Right forelimb (tissue), 1 donor: ENCODE results near the gene TNFSF13.
"Not testable (repeated sequence)": the region's sequence is repeated elsewhere in the genome, so short reads cannot be mapped to it uniquely, and the experiment has no call there.

ENCODE experiments used
- DNase-seq: peaks from one replicate; pipeline ENCODE4 v3.0.0-alpha.2; 2018

Gene TNFSF13

DNA sequence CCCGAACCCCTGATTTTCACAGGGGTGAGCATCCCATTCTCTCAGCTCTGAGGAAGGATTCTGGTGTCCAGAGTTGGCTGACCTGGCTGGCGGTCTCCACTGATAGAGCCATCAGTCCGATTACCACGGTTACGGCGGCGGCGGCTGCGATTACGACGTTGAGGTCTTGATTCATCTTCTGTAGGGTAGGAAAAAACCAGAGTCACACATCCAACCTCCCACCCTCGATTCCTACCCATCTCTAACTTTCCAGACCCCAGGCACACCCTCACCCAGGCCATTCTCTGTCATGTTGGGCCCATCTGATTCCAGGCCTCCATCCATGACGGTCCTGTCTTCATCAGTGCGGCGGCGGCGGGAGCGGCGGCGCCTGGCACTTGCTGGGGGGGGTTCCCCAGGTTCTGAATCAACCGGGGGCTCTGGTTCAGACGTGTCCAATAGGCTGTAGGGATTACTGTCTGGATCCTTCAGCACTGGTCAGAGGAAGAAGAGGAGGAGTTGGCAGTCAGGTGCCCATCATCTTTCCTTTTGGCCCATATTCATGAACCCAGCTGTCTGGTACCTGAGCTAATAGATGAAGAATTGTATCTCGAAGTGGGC, 34.0 kb downstream of the TNFSF13 start:
- peak; percentile 38 for DNase-seq

DNA sequence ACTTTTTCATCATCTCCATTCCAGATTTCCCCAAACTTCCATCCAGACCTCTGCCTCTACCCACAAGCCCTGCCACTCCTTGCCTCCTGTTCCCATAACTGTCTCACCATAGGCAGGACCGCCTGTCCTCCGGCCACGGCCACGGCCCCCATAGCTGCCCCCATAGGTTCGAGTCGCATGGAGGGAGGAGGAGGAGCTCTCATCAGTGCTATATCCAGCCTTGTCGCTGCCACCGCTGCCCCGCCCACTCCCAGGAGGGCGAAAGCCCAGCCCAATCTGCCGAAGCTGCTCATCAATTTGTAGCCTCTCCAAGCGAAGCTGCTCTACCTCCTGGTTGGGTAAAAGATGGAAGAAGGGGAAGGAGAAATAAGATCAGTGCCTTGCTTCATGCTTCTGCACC, 34.7 kb downstream of the TNFSF13 start:
- no peak for DNase-seq

DNA sequence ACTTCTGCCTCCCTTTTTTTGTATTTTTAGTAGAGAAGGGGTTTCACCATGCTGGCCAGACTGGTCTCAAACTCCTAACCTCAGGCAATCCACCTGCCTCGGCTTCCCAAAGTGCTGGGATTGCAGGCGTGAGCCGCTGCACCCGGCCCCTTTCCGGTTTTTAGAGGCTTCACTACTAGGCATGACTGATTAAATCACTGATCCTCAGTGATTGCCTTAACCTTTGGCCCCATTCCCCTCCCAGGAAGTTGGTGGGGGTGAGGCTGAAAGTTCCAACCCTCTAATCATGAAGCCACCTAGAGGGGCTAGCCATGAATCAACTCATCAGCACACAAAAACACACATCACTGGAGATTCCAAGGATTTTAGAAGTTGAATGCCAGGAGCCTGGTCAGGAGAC, 39.0 kb downstream of the TNFSF13 start:
- not testable (repeated sequence) for DNase-seq

DNA sequence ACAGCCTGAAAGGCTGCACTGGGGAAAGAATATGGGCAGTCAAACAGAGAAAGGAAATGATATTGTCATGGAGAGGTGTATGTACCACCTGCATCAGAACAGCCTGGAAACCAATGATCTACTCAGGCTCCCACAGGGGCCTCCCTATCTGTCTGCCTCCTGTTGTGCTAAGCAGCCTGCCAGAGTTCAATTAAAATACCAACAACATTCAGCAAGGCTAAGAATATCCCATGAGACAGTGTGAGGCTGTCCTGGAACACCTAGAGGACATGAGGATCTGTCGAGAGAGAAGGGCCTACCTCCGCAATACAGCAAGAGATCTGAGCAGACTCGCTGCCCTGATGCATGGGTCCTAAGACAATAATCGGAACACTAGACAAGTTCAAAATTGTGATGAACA, 47.7 kb downstream of the TNFSF13 start:
- DNase-seq = no peak

DNA sequence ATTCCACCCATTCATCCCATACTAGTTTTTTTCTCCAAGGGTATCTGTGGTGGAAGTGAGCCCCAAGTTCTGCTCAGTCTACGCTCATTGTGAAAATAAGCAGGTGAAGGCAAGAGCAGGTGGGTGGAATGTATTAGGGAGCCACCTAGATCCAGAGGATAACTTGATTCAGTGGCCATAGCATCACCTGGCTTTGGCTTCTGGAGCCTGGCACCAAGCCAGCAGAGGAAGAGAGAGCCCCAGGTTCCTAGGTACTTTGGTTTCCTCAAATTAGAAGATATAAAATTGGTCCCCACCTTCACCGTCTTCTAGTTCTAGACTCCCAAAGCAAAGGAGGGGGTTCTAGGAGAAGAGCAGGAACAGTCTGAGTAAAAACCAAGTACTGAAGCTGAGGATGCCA, 52.1 kb downstream of the TNFSF13 start:
- DNase-seq = no peak
